Measurements from ENCODE around the gene EXOC6B. TPM values are rescaled to one million over a fixed set of nuclear protein-coding genes. Genes with fewer than 3 reads are reported as not detected.

The EXOC6B gene
- total and polyA plus RNA-seq, 7 donors, result 4.4 to 26.8 (median 14.1) TPM

DNA sequence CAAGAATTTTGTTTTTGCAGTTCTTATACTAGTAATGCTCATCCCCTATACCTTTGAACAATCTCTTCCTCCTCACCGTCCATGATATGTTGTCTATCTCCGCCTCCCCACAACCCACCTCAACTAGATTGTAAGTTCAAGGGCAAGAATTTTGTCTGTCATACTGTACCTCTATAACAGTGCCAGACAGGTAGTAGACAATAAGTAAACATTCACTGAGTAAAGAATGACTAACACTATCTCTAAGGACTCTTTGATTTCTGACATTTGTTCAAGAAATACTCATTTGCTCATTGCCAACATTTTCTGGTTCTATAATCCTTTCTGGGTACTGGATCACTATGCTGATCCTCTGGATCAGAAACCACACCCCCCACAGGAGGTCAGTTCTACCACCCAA is 82.4 kb downstream of the EXOC6B start:
- no peaks in the 10 kb centered on the region for H3K4me1 ChIP-seq
- H3K36me3 ChIP-seq (ENCODE audit: insufficient read depth in 1 of 2, low read depth in 1 of 2), result peaks cover 0 to 13% of the 10 kb centered on the region in 2 donors
- H3K27ac ChIP-seq, result no peak overlapping the region
- no peaks in the 10 kb centered on the region for H3K27me3 ChIP-seq (ENCODE audit: insufficient read depth in 3 of 3, low read length in 2 of 3)
- ATAC-seq (no peak), DNase-seq (no peak)
- no peaks in the 10 kb centered on the region for H3K9me3 ChIP-seq
- H3K4me3 ChIP-seq, result no peak overlapping the region
- 94 to 97% (median 97%) methylated on average over 2 of the region's 2 CpGs for WGBS, 3 donors
- intact Hi-C loops (cut with DNase I), result loop anchor here (10.0 kb wide), 3 partner anchors 169 to 819 kb away; no protein-coding TSS in a partner anchor
- TF ChIP-seq, protein P1, sequence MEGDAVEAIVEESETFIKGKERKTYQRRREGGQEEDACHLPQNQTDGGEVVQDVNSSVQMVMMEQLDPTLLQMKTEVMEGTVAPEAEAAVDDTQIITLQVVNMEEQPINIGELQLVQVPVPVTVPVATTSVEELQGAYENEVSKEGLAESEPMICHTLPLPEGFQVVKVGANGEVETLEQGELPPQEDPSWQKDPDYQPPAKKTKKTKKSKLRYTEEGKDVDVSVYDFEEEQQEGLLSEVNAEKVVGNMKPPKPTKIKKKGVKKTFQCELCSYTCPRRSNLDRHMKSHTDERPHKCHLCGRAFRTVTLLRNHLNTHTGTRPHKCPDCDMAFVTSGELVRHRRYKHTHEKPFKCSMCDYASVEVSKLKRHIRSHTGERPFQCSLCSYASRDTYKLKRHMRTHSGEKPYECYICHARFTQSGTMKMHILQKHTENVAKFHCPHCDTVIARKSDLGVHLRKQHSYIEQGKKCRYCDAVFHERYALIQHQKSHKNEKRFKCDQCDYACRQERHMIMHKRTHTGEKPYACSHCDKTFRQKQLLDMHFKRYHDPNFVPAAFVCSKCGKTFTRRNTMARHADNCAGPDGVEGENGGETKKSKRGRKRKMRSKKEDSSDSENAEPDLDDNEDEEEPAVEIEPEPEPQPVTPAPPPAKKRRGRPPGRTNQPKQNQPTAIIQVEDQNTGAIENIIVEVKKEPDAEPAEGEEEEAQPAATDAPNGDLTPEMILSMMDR (IDR thresholded peaks at IDR 0.05), result no peak

- Histone ChIP-seq H3K4me1 (no peaks in the 10 kb centered on the region), H3K9me3 (no peaks in the 10 kb centered on the region), H3K36me3 (ENCODE audit: insufficient read depth in 1 of 2, low read depth in 1 of 2) (peaks cover 0 to 13% of the 10 kb centered on the region in 2 donors), H3K27me3 (ENCODE audit: insufficient read depth in 3 of 3, low read length in 2 of 3) (no peaks in the 10 kb centered on the region), H3K27ac (no peak overlapping the region), H3K4me3 (no peak overlapping the region)
- intact Hi-C loops (cut with DNase I), result no loop called here
- no peak for DNase-seq
- ATAC-seq, result no peak
- TF ChIP-seq, protein P1 (IDR thresholded peaks at IDR 0.05), result no peak
Measured at GRCh38 chr2:72738096-72738495, 87.7 kb downstream of the EXOC6B start.

- DNase-seq (no peak), ATAC-seq (no peak)
- Histone ChIP-seq H3K27me3 (ENCODE audit: insufficient read depth in 3 of 3, low read length in 2 of 3) (no peaks in the 10 kb centered on the region), H3K4me1 (no peaks in the 10 kb centered on the region), H3K36me3 (ENCODE audit: insufficient read depth in 1 of 2, low read depth in 1 of 2) (peaks cover 0 to 5% of the 10 kb centered on the region in 2 donors), H3K27ac (no peak overlapping the region), H3K4me3 (no peak overlapping the region), H3K9me3 (no peaks in the 10 kb centered on the region)
- TF ChIP-seq, protein P1 (IDR thresholded peaks at IDR 0.05), result no peak
- WGBS, 3 donors, result 90 to 97% (median 90%) methylated on average over 2 of the region's 2 CpGs
- intact Hi-C loops (cut with DNase I), result no loop called here
Measured at GRCh38 chr2:72734432-72734831, 91.4 kb downstream of the EXOC6B start.

DNA sequence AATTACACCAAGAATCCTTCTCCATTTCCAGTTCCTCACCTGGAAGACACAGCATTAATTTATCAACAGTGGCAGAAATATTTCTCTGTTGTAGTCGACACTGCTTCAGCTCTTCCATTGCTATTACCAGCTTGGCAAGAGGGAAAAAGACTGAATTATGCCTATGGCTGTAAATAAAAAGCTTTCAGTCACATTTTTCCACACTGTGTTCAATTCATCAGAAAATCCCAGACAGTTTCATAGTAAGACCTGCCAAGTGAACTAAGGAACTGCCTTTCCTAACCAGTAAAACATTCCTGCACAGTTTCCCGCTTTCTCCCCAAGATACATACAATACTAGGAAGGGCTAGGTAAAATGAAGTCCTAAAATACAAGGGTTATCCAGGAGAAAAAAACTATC is 94.7 kb downstream of the EXOC6B start:
- 77 to 81% (median 79%) methylated on average over 2 of the region's 2 CpGs for WGBS, 3 donors
- intact Hi-C loops (cut with DNase I), result no loop called here
- Histone ChIP-seq H3K27ac (no peak overlapping the region), H3K27me3 (ENCODE audit: insufficient read depth in 3 of 3, low read length in 2 of 3) (no peaks in the 10 kb centered on the region), H3K36me3 (ENCODE audit: insufficient read depth in 1 of 2, low read depth in 1 of 2) (no peaks in the 10 kb centered on the region), H3K4me1 (no peaks in the 10 kb centered on the region), H3K9me3 (no peaks in the 10 kb centered on the region), H3K4me3 (no peak overlapping the region)
- ATAC-seq (no peak), DNase-seq (no peak)
- TF ChIP-seq, protein P1 (IDR thresholded peaks at IDR 0.05), result no peak

DNA sequence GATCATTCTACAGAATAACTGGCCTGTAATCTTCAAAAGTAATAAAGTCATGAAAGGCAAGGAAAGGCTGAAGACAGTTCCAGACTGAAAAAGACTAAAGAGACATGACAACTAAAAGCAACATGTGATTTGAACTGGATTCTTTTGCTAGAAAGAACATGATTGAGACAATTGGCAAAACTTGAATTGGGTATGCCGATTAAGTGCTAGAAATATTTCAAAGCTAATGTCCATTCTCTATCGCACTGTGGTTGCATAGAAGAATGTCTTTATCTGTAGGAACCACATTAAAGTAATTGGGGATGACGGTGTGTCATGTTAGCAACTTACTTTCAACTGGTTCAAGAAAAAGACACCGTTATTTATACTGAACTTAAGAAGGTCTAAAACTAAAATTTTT is 98.5 kb downstream of the EXOC6B start:
- TF ChIP-seq, protein P1 (IDR thresholded peaks at IDR 0.05), result no peak
- Histone ChIP-seq H3K4me1 (no peaks in the 10 kb centered on the region), H3K9me3 (no peaks in the 10 kb centered on the region), H3K4me3 (no peak overlapping the region), H3K36me3 (ENCODE audit: insufficient read depth in 1 of 2, low read depth in 1 of 2) (no peaks in the 10 kb centered on the region), H3K27ac (no peak overlapping the region), H3K27me3 (ENCODE audit: insufficient read depth in 3 of 3, low read length in 2 of 3) (no peaks in the 10 kb centered on the region)
- intact Hi-C loops (cut with DNase I), result no loop called here
- ATAC-seq (no peak), DNase-seq (no peak)
- 95 to 96% (median 96%) methylated on average over 4 of the region's 4 CpGs for WGBS, 3 donors
